Measurements from ENCODE around the gene MEGF10.

GRCh38 chr5:127295454-127295853 lies 4.9 kb downstream of the MEGF10 start:
- TF ChIP-seq CTCF (IDR thresholded peaks at IDR 0.05; ENCODE audit: poor library complexity, severe bottlenecking) = no peak
- no peak for TF ChIP-seq EP300 (conservative IDR thresholded peaks at IDR 0.05; ENCODE audit: poor library complexity, severe bottlenecking)
- no peak for TF ChIP-seq REST (IDR thresholded peaks at IDR 0.05; ENCODE audit: borderline replicate concordance)
- TF ChIP-seq POLR2AphosphoS5 (IDR thresholded peaks at IDR 0.05) = no peak

Data from neural cell (in vitro differentiated cells).